GM19025 (cell line): ENCODE data around the gene ALKBH7.
"Not testable (repeated sequence)": the region's sequence is repeated elsewhere in the genome, so short reads cannot be mapped to it uniquely, and the experiment has no call there.

Experiments
- ATAC-seq: cut with Tn5 transposase; IDR thresholded peaks from one replicate; pipeline ENCODE4 v1.9.1; 2021; ENCODE audit warnings: mild to moderate bottlenecking, low read depth, moderate library complexity; ENCODE audit not compliant: unreplicated experiment

ALKBH7 gene

GRCh38 chr19:6372594-6373095 lies at the start of gene ALKBH7:
Gene ALKBH7 (plus strand): TSS chr19:6372794. CDS start chr19:6372821, 27 bp downstream.
- peak; percentile 70 for ATAC-seq

GRCh38 chr19:6324757-6325156 lies 47.8 kb upstream of the ALKBH7 start:
- ATAC-seq = no peak

GRCh38 chr19:6325614-6326013 lies 47.0 kb upstream of the ALKBH7 start:
- ATAC-seq = no peak

- no peak for ATAC-seq
Observed at GRCh38 chr19:6326815-6327214, 45.8 kb upstream of the ALKBH7 start.

GRCh38 chr19:6333439-6333838 lies 39.2 kb upstream of the ALKBH7 start, which contains the start of gene ACER1:
Gene ACER1 (minus strand): TSS chr19:6333612. CDS start chr19:6333551, 61 bp downstream.
- ATAC-seq = no peak

- no peak for ATAC-seq
Observed at GRCh38 chr19:6334490-6335285, 37.9 kb upstream of the ALKBH7 start.

GRCh38 chr19:6340493-6341201 lies 31.9 kb upstream of the ALKBH7 start:
- ATAC-seq = no peak

GRCh38 chr19:6343462-6343861 lies 29.1 kb upstream of the ALKBH7 start:
- no peak for ATAC-seq

GRCh38 chr19:6349271-6349670 lies 23.3 kb upstream of the ALKBH7 start:
- not testable (repeated sequence) for ATAC-seq

- ATAC-seq = no peak
Observed at GRCh38 chr19:6350688-6351087, 21.9 kb upstream of the ALKBH7 start.

GRCh38 chr19:6352381-6353165 lies 20.0 kb upstream of the ALKBH7 start:
- no peak for ATAC-seq

GRCh38 chr19:6354098-6354674 lies 18.4 kb upstream of the ALKBH7 start:
- no peak for ATAC-seq

- ATAC-seq = not testable (repeated sequence)
Observed at GRCh38 chr19:6355321-6356040, 17.1 kb upstream of the ALKBH7 start.

- no peak for ATAC-seq
Observed at GRCh38 chr19:6357174-6357573, 15.4 kb upstream of the ALKBH7 start.

GRCh38 chr19:6358003-6358402 lies 14.6 kb upstream of the ALKBH7 start:
- no peak for ATAC-seq

- ATAC-seq = no peak
Observed at GRCh38 chr19:6359568-6360341, 12.8 kb upstream of the ALKBH7 start.

- not testable (repeated sequence) for ATAC-seq
Observed at GRCh38 chr19:6360445-6360844, 12.1 kb upstream of the ALKBH7 start.

GRCh38 chr19:6360857-6361216 lies 11.8 kb upstream of the ALKBH7 start:
- not testable (repeated sequence) for ATAC-seq

- ATAC-seq = no peak
Observed at GRCh38 chr19:6362027-6362350, 10.6 kb upstream of the ALKBH7 start.
